NOMO-1 (cell line): ENCODE data around the gene DPAGT1.
"Not testable (repeated sequence)": the region's sequence is repeated elsewhere in the genome, so short reads cannot be mapped to it uniquely, and the experiment has no call there.

Experiments used
- DNase-seq, 2 experiments: peaks; one replicate each; lab custom pipeline; 2025; ENCODE audit not compliant: unreplicated experiment in 2 of 2; lab: John Stamatoyannopoulos, UW

Gene DPAGT1

DNA sequence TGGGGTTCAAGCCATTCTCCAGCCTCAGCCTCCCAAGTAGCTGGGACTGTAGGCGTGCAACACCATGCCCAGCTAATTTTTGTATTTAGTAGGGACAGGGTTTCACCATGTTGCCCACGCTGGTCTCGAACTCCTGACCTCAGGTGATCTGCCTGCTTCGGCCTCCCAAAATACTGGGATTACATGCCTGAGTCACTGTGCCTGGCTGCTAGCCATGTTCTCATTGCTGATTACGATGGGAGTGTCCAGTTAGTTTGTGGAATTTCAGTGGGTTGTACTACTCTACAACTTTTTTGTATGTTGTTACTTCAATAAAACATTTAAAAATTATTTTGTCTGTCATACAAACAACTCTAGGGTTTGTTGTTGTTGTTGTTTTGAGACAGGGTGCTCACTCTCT lies 38.9 kb downstream of the DPAGT1 start:
- DNase-seq: no peak

- DNase-seq: no peak
Measured at GRCh38 chr11:119061256-119061655, 40.4 kb downstream of the DPAGT1 start.

GRCh38 chr11:119059128-119059527 lies 42.5 kb downstream of the DPAGT1 start:
- not testable (repeated sequence) for DNase-seq

- peak; percentile 96 to 97 for DNase-seq
Measured at GRCh38 chr11:119057000-119057769, 44.5 kb downstream of the DPAGT1 start, which contains the start of gene HYOU1. Gene HYOU1, minus strand, starts transcription at chr11:119057205. Its CDS starts 1,045 bp downstream, at chr11:119056160.

DNA sequence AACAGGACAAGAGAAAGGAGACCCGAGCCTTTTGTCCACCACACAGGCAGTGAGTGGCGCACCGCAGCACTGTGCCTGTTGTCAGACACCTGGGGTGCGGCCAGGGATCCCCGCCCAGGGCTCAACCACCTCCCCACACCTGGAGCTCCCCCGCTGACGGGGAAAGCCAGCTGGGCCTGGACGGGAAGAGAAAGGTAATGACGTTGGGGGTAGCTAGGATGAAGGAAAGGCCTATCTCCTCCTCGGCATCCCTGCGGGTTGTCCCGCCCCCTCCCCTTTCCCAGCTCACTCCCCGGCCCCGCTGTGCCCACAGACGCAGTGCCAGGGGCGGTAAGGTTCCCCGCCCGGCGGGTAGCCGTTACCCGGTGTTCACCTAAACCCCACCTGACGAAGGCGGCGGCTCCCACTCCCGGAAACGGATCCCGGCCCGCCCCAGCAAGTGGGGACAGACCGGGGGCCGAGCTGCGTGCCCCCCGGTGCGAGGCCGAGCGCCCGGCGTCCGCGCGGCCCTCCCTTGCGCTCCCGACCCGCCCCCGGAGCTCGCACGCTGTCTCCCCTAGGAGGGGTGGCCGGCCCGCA lies 45.1 kb downstream of the DPAGT1 start:
- DNase-seq: peak in 1 of 2 experiments; percentile 9

DNA sequence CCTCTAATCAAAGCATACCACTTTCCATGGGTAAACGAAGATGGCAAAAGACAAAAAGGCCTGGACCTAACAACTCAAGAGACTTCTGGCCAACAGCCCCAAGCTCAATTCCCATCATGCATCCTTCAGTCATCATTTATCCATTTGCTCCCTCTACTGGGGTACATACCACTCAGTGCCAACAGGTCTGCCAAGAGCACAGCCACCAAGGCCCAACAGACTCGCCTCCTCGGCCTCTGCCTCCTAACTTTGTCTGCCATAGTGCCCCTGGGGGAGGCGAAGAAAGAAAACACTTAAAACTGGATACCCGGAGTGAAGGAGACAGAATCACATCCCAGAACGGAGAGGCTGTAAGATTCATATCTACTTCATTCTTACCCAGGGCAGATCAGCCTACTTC lies 45.8 kb downstream of the DPAGT1 start:
- DNase-seq: peak; percentile 16 to 38

GRCh38 chr11:119054418-119054817 lies 47.2 kb downstream of the DPAGT1 start:
- no peak for DNase-seq

DNA sequence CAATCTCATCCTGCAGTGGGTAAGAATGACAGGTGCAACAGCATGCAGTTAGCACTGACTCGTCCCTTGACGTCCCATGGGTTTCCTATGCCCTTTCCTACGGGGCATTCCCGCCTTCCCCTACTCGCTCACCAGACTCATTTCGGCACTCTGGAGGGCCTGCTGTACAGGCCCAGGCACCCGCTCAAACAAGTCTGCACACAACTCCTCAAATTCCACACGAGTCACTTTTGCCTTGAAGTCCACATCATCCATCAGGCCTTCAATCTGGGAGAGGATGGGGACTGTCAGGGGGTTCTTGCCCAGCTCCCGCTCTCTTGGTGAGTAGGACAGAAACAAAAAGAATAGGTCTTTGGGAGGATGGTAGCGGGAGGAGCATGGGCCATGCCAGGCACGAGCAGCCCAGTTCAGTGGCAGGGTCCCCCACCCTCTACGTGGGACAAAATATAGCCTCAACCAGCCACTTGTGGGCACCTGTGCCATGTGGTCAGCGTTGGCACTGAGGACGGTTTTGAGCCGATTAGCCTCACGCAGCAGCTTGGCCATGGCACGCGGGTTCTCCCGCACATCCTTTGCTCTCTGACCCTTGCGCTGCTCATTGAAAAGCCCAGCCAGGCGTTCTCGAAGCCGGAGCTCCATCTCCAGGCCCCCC lies 49.4 kb downstream of the DPAGT1 start:
- DNase-seq: no peak

DNA sequence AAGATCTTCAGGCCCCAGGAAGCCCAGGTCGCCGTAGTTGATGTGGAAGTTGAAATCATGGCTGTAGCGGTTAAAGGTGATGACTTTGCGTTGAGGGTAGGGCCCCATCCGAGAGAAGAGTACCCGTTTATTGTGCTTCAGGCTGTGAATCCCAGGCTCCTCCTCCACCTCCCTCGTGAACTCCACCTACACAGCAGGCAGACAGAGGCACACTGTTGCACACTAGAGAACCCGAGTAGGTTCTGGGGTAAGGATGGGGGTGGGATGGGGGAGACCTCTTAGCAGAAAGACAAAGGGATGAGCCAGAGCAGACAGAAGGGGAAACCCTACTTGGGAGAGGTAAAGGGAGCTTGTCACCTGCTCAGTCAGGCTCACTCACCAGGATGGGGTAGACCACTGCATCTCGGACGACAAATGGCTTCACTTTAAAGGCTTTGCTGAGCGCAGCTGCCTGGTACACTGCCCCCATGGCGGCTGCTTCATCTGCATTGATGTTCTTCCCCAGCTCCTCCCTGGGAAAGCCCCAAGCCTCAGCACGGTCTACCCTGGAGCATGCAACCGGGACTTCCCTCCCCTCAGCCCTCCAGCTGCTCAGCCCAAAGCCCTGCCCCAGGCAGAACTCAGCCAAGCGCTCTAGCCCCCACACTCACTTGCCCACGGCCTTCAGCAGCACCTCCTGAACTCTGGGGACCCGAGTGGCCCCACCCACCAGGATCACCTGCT lies 50.1 kb downstream of the DPAGT1 start:
- DNase-seq: no peak

- no peak for DNase-seq
Measured at GRCh38 chr11:119049081-119049480, 52.6 kb downstream of the DPAGT1 start.

GRCh38 chr11:119048644-119049043 lies 53.0 kb downstream of the DPAGT1 start:
- no peak for DNase-seq

GRCh38 chr11:119047205-119047604 lies 54.4 kb downstream of the DPAGT1 start:
- no peak for DNase-seq
